Lung (tissue), 12 donors: ENCODE results near the gene THAP12. TPM values are rescaled to one million over a fixed set of nuclear protein-coding genes. Genes with fewer than 3 reads are reported as not detected.

ENCODE experiments used
- ATAC-seq: fragments of 200-7000 bp; cut with Tn5 transposase; one replicate; pipeline ENCODE4 v1.9.1; 2020; ENCODE audit warnings: moderate number of reproducible peaks; ENCODE audit not compliant: insufficient read depth, low FRiP score
- DNase-seq, 3 donors: peaks; one replicate each; pipeline ENCODE4 v3.0.0-alpha.2; 2013 to 2017
- H3K27ac ChIP-seq, 2 donors: one replicate each; pipeline ENCODE4 v1.5.1; 2013; ENCODE audit warnings: mild to moderate bottlenecking in 2 of 2, moderate library complexity in 2 of 2, control low read depth in 1 of 2, inconsistent platforms in 1 of 2, low read depth in 1 of 2, low read length in 1 of 2
- H3K27me3 ChIP-seq, 3 donors: one replicate each; pipeline ENCODE4 v1.5.1; 2013; ENCODE audit warnings: low read length in 2 of 3; ENCODE audit not compliant: control insufficient read depth in 3 of 3, insufficient read depth in 3 of 3
- H3K36me3 ChIP-seq, 4 donors: one replicate each; pipeline ENCODE4 v1.5.1; 2013; ENCODE audit warnings: low read length in 4 of 4, mild to moderate bottlenecking in 1 of 4, moderate library complexity in 1 of 4; ENCODE audit not compliant: control insufficient read depth in 4 of 4, insufficient read depth in 4 of 4
- H3K4me1 ChIP-seq, 5 donors: one replicate each; pipeline ENCODE4 v1.5.1; 2013; ENCODE audit warnings: low read length in 5 of 5, mild to moderate bottlenecking in 2 of 5, moderate library complexity in 1 of 5; ENCODE audit not compliant: control insufficient read depth in 5 of 5, insufficient read depth in 5 of 5
- H3K4me3 ChIP-seq: one replicate; pipeline ENCODE4 v1.5.1; 2013; ENCODE audit warnings: mild to moderate bottlenecking, control low read depth, moderate library complexity
- H3K9ac ChIP-seq, 2 donors: one replicate each; pipeline ENCODE4 v1.5.1; 2013; ENCODE audit warnings: low read length in 2 of 2, control low read depth in 1 of 2; ENCODE audit not compliant: insufficient read depth in 1 of 2
- H3K9me3 ChIP-seq, 4 donors: one replicate each; pipeline ENCODE4 v1.5.1; 2013; ENCODE audit warnings: low read length in 3 of 4, mild to moderate bottlenecking in 1 of 4, moderate library complexity in 1 of 4; ENCODE audit not compliant: control insufficient read depth in 4 of 4, insufficient read depth in 3 of 4
- WGBS, 2 donors: extraction: QIAGEN DNeasy Blood & Tissue Kit; methylation state at CpG; one replicate each; pipeline ENCODE4 v1.1.7; 2013; 5-methylcytosine and 5-hydroxymethylcytosine counted together
- polyA plus RNA-seq, 2 donors: library from polyadenylated mRNA; stranded (reverse); fragments of 200-250 nt; gene quantifications; one replicate each; pipeline ENCODE4 v1.2.1, GENCODE V29; 2013
- total RNA-seq, 2 donors: library from RNA; depleted of rRNA in 1 of 2; stranded (reverse); fragments of >200 nt in 1 of 2; gene quantifications; one replicate each; pipeline ENCODE4 v1.2.1, GENCODE V29; 2014 to 2021
- TF ChIP-seq, protein P1 (sequence below): IDR thresholded peaks from 2 replicates; pipeline ENCODE4 v1.5.1; 2012; ENCODE audit warnings: mild to moderate bottlenecking; ENCODE audit errors: control extremely low read depth, extremely low read depth
- donor health status: control.
- donor health status: control.
- donor health status: Bipolar disorder and iron deficiency.
- donor health status: healthy.
- donor health status: DM: yes; HTN: yes; CAD: no.

Gene THAP12
- total and polyA plus RNA-seq, 4 donors: 18.5 to 43.4 (median 28.4) TPM

DNA sequence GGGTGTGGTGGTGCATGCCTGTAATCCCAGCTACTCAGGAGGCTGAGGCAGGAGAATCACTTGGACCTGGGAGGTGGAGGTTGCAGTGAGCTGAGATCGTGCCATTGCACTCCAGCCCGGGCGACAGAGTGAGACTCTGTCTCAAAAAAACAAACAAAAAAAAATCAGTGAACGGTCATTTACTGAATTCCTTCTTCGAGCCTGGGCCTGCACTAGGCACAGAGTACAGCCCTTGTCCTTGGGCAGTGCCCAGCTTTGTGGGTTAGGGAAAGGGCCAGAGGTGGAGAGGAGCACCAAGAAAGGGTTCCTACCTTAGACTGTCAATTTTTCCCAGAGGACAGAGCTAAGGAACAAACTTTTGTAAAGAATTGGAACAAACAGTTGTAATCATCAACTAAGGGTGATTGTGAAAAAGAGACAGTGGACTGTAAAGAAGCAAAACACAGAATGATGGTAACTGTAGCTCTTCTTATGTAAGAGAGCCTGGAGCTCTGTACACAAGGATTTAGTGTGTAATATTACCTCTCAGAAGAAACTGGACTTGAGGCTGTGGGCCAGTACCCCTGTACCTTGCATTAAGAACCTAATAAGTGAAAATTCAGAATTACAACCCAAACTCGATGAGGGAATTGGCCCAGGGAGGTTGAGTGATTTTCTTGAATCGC, 11.0 kb upstream of the THAP12 start:
- Histone ChIP-seq H3K9me3 (no peaks in the 10 kb centered on the region), H3K36me3 (no peaks in the 10 kb centered on the region), H3K27ac (no peak overlapping the region), H3K9ac (no peak overlapping the region), H3K4me3 (no peak overlapping the region), H3K4me1 (peaks cover 0 to 12% (median 0%) of the 10 kb centered on the region in 5 donors), H3K27me3 (no peaks in the 10 kb centered on the region)
- DNase-seq (no peak), ATAC-seq (no peak)
- TF ChIP-seq, protein P1, sequence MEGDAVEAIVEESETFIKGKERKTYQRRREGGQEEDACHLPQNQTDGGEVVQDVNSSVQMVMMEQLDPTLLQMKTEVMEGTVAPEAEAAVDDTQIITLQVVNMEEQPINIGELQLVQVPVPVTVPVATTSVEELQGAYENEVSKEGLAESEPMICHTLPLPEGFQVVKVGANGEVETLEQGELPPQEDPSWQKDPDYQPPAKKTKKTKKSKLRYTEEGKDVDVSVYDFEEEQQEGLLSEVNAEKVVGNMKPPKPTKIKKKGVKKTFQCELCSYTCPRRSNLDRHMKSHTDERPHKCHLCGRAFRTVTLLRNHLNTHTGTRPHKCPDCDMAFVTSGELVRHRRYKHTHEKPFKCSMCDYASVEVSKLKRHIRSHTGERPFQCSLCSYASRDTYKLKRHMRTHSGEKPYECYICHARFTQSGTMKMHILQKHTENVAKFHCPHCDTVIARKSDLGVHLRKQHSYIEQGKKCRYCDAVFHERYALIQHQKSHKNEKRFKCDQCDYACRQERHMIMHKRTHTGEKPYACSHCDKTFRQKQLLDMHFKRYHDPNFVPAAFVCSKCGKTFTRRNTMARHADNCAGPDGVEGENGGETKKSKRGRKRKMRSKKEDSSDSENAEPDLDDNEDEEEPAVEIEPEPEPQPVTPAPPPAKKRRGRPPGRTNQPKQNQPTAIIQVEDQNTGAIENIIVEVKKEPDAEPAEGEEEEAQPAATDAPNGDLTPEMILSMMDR: no peak
- WGBS, 2 donors: 88 to 89% methylated on average over 7 of the region's 7 CpGs

DNA sequence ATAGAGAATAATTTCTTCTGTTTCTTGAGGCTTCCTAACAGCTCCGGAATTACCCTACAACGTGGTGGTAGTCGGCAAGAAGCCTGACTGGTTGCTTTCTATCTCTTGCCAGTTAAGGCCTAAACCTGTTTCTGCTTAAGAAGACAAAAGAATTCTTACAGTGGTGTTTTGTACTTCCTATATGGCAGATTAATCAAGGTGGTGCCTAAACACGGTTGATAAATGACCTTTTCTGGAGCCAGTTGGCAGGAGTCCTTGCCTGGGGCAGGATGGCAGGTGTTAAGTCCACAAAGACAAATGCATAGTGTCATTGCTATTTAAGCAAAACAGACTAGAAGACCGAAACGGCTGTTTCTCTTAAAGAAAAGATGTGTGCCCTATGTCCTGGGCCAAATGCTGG, 10.1 kb upstream of the THAP12 start:
- ATAC-seq: no peak
- no peaks in the 10 kb centered on the region for H3K27me3 ChIP-seq
- no peaks in the 10 kb centered on the region for H3K36me3 ChIP-seq
- TF ChIP-seq, protein P1: no peak
- no peak overlapping the region for H3K27ac ChIP-seq
- peaks cover 0 to 12% (median 3%) of the 10 kb centered on the region in 5 donors for H3K4me1 ChIP-seq
- WGBS, 2 donors: 39 to 45% methylated on average over 6 of the region's 6 CpGs
- no peak overlapping the region for H3K4me3 ChIP-seq
- H3K9me3 ChIP-seq: no peaks in the 10 kb centered on the region
- DNase-seq: no peak
- H3K9ac ChIP-seq: no peak overlapping the region

DNA sequence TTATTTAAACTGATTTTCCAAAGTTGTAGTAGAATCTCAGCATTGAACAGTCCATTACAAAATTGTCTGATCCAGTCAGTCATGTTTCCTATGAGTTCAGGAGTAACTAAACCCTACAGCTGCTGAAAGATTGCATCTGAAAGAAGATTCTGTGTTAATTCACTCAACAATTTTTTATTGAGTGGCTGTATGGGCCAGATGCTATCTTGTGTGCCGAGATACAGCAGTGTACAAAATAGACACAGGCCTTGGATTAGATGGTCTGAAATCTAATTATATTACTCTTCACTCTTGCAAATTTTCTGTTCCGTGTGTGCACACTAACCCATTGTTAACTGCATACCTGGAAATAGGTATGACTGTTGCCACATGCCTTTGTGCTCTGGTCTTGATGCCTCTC, 7.5 kb upstream of the THAP12 start:
- Histone ChIP-seq H3K9ac (no peak overlapping the region), H3K36me3 (no peaks in the 10 kb centered on the region), H3K4me1 (peaks cover 0 to 12% (median 3%) of the 10 kb centered on the region in 5 donors), H3K27me3 (no peaks in the 10 kb centered on the region), H3K27ac (no peak overlapping the region), H3K9me3 (no peaks in the 10 kb centered on the region), H3K4me3 (no peak overlapping the region)
- DNase-seq (no peak), ATAC-seq (no peak)
- TF ChIP-seq, protein P1: no peak
- 96 to 100% methylated on average over 2 of the region's 2 CpGs for WGBS, 2 donors

DNA sequence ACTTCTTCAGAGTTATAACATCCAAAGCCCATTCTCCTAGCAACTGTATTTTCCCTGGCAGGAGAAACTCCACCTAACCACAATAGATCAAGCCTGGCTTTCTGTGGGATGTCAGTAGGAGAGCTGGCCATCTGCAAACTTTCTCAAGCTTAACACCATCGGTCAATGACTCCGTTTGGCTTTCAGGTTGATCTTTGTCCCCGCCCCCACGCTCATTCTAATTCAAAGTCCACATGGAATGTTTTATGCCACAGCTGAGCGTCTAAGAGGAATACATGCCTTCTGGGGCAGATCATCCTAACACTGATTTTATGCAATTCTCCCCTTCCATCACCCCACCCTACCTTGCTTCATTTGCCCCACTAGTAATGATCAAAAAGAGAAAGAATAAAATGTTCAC, 5.0 kb upstream of the THAP12 start:
- H3K4me1 ChIP-seq: peaks cover 3 to 19% (median 9%) of the 10 kb centered on the region in 5 donors
- DNase-seq: no peak
- H3K4me3 ChIP-seq: no peak overlapping the region
- H3K27me3 ChIP-seq: no peaks in the 10 kb centered on the region
- WGBS, 2 donors: 78 to 86% methylated on average over 5 of the region's 5 CpGs
- no peaks in the 10 kb centered on the region for H3K9me3 ChIP-seq
- no peak overlapping the region for H3K9ac ChIP-seq
- TF ChIP-seq, protein P1: no peak
- no peak for ATAC-seq
- no peaks in the 10 kb centered on the region for H3K36me3 ChIP-seq
- no peak overlapping the region for H3K27ac ChIP-seq
